ENCODE data around the gene TMEM52.

TMEM52 gene

GRCh38 chr1:1918901-1919303 lies at the start of gene TMEM52:
TSS of gene TMEM52 (minus strand) at chr1:1919279. CDS start at chr1:1919265, 14 bp downstream.
- DNase-seq: no peak

DNA sequence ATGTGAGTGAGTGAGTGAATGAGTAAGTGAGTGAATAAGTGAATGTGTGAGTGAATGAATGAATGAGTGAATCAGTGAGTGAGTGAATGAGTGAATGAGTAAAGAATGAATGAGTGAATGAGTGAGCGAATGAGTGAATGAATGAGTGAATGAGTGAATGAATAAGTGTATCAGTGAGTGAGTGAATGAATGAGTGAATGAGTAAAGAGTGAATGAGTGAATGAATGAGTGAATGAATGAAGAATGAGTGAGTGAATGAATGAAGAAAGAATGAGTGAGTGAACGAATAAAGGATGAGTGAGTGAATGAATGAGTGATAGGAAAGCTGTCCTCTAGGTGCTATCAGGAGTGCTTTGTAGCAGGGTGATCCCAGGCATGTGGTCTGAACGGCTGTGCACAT lies 48.8 kb upstream of the TMEM52 start:
- no peak for DNase-seq

- DNase-seq: no peak
Measured at GRCh38 chr1:1967151-1967550, 48.1 kb upstream of the TMEM52 start.

- DNase-seq: no peak
Measured at GRCh38 chr1:1966071-1966740, 47.1 kb upstream of the TMEM52 start.

- DNase-seq: no peak
Measured at GRCh38 chr1:1965546-1965945, 46.5 kb upstream of the TMEM52 start.

- DNase-seq: no peak
Measured at GRCh38 chr1:1964811-1965210, 45.7 kb upstream of the TMEM52 start.

- DNase-seq: no peak
Measured at GRCh38 chr1:1963570-1963969, 44.5 kb upstream of the TMEM52 start.

DNA sequence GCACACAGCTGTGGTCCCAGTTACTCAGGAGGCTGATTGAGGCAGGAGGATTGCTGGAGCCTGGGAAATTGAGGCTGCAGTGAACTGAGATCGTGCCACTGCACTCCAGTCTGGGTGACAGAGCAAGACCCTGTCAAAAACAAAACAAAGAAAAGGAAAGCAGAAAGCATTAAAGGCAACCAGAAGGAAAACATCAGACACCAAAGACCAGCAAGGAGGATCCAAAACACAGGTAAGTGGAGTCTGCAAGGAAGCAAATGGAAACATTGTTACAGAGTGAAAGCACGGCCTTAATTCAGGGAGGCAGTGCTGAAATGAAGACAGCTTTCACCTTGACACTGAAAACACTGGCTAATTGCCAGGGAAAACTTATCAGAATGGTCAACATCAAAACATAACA lies 43.7 kb upstream of the TMEM52 start:
- no peak for DNase-seq

- DNase-seq: no peak
Measured at GRCh38 chr1:1960480-1961196, 41.6 kb upstream of the TMEM52 start.

DNA sequence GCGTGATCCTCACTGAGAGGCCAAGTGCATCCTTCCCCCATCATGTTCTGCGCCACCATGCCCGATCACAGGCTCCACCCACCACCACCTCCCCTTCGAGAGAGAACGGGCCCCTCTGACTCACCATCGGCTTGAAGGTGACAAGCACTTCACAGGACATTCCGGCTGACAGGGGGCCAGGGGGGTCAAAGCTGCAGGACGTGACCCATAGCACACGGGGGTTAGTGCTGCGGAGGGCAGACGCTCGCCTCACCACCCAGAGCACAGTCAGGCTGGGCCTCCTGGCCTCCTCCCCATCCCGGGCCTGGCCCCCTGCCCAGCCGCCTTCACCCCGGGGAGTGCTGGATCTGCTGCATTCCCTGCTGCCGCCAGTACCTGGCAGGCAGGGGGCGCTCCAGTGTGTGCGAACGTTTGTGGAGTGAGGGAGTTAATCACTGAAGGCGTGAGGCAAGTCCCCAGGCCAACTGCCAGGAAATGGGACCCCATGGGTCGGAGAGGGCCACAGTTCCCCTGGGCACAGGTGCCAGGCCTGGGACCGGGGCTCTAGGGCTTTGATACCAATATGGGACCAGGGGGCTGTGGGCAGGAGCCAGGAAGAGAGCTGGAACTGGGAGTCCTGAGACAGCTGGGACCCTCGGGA lies 40.9 kb upstream of the TMEM52 start:
- peak; percentile 85 for DNase-seq

DNA sequence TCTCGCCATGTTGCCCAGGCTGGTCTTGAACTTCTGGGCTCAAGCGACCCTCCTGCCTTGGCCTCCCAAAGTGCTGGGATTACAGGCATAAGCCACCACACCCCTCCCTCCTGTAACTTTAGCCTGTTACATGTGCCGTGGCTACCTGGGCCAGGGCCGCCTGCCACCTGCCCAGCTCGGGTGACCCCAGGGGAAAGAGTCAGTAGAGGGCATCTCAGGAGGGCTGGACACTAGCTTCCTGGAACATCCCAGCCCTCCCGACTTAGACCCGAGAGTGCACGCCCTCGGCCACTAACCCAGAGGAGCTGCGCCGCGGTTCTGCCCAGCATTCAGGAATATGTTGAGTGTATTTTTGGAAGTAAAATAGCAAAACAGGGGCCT lies 40.4 kb upstream of the TMEM52 start:
- DNase-seq: no peak

DNA sequence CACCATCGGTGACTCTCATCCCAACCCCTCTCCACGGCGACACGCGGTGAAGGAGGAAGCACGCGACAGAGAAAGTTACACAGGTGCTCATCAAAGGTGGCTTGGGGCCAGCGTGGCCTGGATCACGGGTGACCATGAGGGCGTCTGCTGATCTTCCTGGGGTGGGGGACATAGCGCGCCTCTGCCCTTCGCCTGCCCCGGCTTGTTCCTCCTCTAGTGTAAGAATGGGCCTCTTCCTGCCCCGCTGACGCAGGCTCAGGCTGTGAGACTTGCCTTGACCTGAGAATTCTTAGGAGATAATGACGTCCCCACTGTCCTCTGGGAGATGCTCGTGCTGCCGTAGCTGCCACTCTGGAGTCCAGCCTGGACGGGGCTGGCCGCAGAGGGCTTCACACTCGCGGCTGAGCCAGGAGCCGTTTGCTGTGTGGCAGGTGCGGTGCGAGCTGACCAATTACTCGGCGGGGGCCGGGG lies 39.0 kb upstream of the TMEM52 start:
- no peak for DNase-seq

DNA sequence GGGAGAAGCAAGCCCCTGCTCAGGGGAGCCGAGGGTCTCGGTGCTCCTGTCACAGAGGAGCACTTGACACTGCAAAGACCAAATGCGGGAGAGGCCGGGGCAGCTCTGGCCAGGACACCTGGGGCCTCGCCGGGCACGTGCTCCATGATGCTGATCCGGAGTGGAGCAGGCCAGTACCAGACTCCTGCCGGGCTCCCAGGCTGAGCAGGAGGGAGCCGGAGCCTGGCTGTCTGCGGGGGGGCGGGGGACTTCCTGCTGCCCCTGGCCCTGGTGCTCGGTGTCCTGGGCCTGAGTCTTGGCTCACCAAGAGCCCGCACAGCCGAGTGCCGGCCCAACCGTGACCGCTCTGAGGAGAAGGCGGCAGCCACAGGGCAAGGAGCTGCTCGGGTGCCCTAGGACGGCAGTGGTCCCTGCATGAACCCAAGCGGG lies 38.5 kb upstream of the TMEM52 start:
- no peak for DNase-seq

- DNase-seq: no peak
Measured at GRCh38 chr1:1956586-1957532, 37.8 kb upstream of the TMEM52 start.

DNA sequence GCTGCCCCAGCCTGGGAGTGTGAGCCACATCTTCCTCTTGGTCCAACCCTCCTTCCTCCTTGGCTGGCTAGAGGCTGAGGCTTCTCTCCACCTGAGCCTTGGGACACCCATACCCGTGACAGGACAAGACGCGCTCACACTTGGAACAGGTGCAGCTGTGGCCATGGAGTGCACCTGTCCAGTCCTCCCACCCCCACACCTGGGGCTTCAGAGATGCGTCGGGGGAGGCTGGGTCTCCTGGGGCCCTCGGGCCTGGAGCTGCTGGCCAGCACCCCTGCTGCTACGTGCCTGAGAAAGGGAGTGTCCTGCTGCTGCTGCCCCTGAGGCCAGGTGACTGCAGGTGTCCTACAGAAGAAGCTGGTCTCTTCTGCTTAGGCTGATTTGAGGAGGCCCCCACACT lies 37.0 kb upstream of the TMEM52 start:
- DNase-seq: no peak

DNA sequence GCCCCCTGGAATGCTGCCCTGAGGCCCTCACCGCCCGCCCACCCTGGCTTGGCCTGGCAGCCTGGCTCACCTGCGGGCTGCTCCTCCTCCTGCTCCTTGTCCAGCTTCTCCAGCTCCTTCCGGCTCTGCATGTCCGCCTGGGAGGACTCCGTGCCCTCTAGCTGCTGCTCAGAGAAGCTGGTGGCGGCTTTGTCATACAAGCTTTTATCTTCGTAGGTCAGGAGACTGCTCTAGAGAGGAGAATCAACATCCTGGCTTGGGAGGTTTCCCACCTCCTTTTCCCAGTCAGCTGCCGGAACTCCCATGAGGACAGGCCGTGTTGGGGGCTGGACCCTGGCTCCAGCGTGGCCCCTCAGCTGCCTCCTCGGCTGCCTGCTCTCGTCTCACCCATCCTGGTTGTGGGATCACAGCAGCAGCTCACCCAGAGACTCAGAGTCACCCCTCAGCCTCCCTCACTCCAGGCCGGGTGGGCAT lies 36.6 kb upstream of the TMEM52 start:
- no peak for DNase-seq

DNA sequence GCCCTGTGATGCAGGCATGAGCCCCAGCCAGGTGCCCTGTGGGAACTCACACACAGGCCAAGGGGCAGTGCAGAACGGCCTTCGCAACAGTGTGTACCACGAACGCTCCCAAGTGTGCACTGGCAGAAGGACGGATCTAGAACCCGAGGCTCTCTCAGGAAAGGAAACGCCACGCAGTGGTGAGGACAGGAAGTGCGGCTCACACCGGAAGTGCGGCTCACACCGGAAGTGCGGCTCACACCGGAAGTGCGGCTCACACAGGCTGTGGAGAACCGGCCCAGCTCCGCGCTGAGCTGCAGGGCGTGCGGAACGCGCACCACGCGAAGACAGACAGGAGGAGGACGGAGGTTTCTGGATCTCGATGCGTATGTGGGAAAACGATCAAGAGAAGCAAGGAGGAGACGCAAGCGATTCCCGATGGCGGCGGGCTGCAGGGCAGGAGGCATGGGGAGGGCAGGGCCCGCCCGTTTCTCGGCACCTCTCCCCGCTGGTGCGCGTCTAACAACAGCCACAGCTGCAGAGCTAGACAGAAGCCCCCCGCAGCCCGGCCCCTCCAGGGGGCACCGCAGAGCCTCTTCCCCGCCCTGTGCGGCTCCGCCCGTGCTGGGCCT lies 35.9 kb upstream of the TMEM52 start:
- peak; percentile 48 for DNase-seq

GRCh38 chr1:1954015-1954414 lies 34.9 kb upstream of the TMEM52 start:
- no peak for DNase-seq

DNA sequence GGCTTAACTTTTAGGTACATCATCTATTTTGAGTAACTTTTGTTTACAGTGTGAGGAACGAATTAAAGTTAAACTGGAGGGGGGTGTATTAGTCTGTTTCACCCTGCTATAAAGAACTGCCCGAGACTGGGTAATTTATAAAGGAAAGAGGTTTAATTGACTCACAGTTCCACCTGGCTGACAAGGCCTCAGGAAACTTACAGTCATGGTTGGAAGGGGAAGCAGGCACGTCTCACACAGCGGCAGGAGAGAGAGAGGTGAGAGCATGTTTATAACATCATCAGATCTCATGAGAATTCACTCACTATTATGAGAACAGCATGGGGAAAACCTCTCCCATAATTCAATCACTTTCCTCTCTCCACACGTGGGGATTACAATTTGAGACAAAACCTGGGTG lies 31.9 kb upstream of the TMEM52 start:
- DNase-seq: no peak

DNA sequence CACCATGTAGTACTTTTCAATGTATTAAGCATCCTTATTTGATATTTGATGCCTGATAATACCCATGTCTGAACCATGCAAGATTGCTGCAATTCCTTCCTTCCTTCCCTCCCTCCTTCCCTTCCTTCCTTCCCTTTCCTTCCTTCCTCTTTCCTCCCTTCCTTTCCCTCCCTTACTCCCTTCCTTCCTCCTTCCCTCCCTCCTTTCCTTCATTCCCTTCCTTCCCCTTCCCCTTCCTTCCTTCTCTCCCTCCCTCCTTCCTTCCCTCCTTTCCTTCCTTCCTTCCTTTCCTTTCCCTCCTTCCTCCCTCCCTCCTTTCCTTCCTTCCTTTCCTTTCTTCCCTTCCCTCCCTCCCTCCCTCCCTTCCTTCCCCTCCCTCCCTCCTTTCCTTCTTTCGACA lies 29.7 kb upstream of the TMEM52 start:
- DNase-seq: no peak

GRCh38 chr1:1947493-1947892 lies 28.4 kb upstream of the TMEM52 start:
- DNase-seq: no peak

DNA sequence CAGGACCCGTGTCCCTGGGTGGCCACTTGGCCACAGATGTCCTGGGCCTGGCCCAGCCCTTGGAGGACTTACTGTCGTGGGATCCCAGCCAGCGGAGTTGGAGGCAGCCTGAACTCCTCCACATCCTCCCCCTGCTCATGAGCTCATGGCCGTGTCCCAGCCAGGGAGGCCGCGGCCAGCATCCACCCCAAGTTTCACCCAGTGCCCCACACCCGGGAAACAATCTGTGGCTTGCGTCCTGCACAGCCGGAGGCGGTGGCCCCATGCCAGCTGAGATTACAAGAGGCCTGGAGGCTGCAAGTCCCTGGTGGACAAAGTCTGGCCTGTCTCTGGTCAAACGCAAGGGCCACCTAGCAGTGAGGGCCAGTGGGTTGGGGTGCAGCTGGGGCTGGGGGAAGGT lies 27.5 kb upstream of the TMEM52 start:
- DNase-seq: no peak

Measured in NCI-H82 (cell line).